Prostate gland (tissue), 2 donors: Measurements from ENCODE around the gene PCDHGA4.

Experiments
- CTCF ChIP-seq, 4 experiments: fragments of 200-600 bp in 2 of 4; fragments of 450-650 bp in 2 of 4; sonication (generic) in 2 of 4; IDR thresholded peaks; 1 replicate in 3 of 4; 2 replicates in 1 of 4; pipeline ENCODE4 v1.5.1; 2016 to 2019; ENCODE audit warnings: antibody characterized with exemption in 4 of 4, mild to moderate bottlenecking in 2 of 4, moderate library complexity in 2 of 4
- POLR2A ChIP-seq: fragments of 450-650 bp; IDR thresholded peaks from one replicate; pipeline ENCODE4 v1.6.1; 2016; ENCODE audit warnings: antibody characterized with exemption, mild to moderate bottlenecking
- POLR2AphosphoS5 ChIP-seq: sonication (generic); formaldehyde crosslinking; IDR thresholded peaks from one replicate; pipeline ENCODE4 v1.6.1; 2017; ENCODE audit warnings: antibody characterized with exemption

GRCh38 chr5:141382469-141383294 lies 27.9 kb downstream of the PCDHGA4 start, which contains the start of gene PCDHGA7:
- TF ChIP-seq CTCF (IDR thresholded peaks at IDR 0.05): peak in 1 of 4 experiments; percentile 8
- TF ChIP-seq POLR2AphosphoS5: no peak
- no peak for TF ChIP-seq POLR2A
